ENCODE results near the gene IGSF5.

Gene IGSF5

DNA sequence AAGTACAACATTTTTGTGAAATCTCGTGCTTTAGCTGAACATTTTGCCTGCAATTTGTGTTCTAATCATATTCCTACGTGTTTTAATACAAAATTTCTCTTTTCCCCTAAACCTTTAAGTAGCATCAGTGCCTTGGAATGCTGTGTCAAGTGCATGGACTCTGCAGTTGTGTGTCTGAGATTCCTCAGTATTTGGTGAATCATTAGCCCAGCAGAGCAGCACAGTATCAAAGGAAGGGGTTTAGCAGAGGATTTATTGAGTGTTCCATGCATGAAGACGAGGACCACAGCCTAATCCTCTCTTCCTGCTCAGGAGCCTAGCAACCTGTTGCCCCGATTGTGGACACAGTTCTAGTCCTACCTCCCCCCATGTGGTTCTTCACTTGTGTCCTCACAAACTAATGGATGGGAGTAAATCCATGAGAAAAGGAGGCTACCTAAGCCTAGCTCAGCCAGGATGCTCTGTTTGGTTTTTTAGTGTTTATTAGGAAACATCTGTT is 92.9 kb downstream of the IGSF5 start:
- DNase-seq = no peak

DNA sequence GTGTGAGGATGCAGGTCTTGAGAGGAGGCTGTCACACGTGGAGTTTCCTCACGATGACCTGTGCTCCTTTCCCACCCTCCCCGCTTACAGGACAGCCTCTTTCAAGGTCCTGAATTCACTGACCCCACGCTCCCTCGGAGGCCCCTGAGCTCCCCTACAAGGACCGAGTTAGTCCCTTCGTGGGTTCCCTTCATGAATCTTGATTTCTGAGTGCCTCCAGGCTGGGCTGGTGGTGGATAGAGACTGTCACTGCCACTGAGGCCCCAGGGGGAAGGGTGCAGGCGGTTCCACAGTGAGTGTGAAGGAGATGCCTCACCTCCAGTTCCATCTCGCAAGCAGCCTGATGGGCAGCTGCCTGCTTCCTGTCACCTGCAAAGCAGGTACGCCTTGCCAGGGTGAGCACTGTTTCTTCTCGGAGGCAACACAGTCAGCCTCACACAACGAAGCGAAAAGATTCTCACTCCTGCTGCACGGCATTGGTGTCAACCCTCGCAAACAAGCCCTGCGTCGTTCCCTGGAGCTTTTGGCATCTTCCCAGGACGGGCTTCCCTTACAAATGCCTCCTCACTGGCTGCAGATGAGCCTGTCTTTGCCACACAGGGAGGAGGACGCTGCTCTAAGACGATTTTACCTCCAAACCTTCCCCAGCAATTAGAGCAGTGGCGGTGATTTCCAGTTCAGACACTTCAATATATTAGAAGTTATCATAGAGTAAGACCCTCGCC is 95.6 kb downstream of the IGSF5 start:
- no peak for DNase-seq

- no peak for DNase-seq
Measured at GRCh38 chr21:39842741-39843459, 97.9 kb downstream of the IGSF5 start.

GRCh38 chr21:39843483-39843882 is 98.5 kb downstream of the IGSF5 start:
- DNase-seq = no peak

- no peak for DNase-seq
Measured at GRCh38 chr21:39843916-39844315, 98.9 kb downstream of the IGSF5 start.

- no peak for DNase-seq
Measured at GRCh38 chr21:39845571-39846130, 100.7 kb downstream of the IGSF5 start.

- no peak for DNase-seq
Measured at GRCh38 chr21:39847877-39848276, 102.9 kb downstream of the IGSF5 start.

DNA sequence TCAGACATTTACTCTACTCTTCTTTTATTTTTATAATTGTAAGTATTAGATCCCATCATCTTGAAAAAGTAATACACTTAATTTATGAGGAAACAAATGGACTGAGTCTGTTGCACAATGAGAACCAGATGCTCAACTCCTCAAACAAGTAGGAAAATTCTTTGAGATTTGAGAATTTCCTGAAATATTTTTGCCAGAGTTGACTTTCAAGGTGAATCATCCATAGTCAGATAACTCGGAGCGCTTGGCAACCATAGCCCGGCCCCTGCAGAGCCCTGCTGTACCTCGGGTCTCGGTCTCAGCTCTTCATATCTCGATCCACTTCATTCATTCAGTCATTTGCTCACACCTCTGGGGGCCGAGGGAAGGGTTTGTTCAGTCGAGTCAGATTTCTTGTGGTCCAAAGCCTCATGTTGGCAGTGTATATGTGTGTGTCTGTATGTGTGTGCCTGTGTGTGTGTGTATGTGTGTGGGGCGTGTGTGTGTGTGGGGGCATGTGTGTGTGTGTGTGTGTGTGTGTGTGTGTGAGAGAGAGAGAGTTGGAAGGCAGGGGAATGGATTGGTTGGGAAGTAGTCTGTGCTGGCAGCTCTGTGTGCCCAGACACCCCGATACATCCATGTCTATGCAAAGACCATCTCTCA is 104.2 kb downstream of the IGSF5 start:
- DNase-seq = no peak

DNA sequence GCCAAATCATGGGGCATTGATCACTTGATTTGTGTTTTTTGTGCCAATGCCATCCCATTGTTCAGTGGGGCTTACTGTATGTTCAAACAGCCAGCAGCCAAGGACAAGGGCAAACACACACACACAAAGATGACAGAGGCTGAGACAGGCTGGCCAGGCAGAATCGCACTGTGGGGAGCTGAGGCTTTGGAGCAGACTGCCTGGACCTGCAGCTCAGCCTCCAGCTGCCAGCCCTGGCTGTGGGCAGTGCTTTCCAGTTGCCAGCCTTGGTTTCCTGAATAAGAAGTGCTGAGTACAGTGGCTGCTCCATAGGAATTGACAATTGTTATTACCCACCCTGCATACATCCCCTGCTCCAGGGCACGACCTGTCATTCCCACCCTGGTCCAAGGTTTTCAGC is 105.3 kb downstream of the IGSF5 start:
- DNase-seq = no peak

GRCh38 chr21:39851002-39851618 is 106.1 kb downstream of the IGSF5 start:
- no peak for DNase-seq
